ENCODE measurements around the gene NCMAP.

GRCh38 chr1:24599265-24599664 lies 43.4 kb downstream of the NCMAP start:
- no peak for TF ChIP-seq CTCF (IDR thresholded peaks at IDR 0.05)
- TF ChIP-seq ZFX (IDR thresholded peaks at IDR 0.05; ENCODE audit: borderline replicate concordance) = no peak
